ENCODE measurements around the gene NR6A1.

DNA sequence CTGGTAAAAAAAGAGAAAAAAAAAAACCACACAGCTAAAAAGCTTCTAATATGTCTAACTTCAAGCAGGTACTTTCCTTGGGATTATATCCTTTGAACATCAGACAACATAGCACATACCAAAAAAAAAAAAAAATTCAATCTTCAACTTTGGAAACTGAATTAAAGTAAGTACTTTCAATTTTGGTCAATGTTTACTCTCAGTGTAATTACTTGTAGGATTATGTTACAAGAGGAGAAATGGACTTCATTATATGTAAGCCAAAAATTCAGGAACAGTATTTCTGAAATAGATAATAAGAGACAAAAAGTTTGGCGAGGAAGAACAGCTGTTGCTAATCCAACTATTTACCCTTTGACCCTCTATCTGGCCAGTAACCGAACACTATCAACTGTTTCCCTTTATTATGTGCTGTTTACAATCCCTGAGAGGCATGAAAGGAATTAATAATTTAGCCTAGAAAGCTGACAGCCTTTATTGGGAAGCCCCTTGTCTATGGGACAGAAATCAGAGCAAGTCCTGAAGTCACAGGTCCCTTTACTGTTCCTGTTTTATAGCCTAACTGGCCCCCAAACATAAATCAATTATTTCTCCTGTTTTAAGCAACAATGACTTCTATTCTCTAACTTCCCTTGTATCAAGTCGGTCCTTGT, 46.6 kb downstream of the NR6A1 start:
- TF ChIP-seq YY1 (IDR thresholded peaks at IDR 0.05; ENCODE audit: insufficient read depth, insufficient read length) (no peak), ZNF274 (IDR thresholded peaks at IDR 0.05; ENCODE audit: low read depth, low read length) (no peak)
